HL-60 (cell line): ENCODE data around the gene CTNNA3.

Experiments used
- POLR2AphosphoS5 ChIP-seq: IDR thresholded peaks from 2 replicates; pipeline ENCODE4 v1.6.1; 2012; ENCODE audit warnings: low read depth
- TF ChIP-seq, protein P1 (sequence below): IDR thresholded peaks from one replicate; pipeline ENCODE4 v1.5.1; 2011; ENCODE audit warnings: low read length, control low read depth, inconsistent platforms; ENCODE audit not compliant: insufficient read depth
- TF ChIP-seq, protein P2 (sequence below): IDR thresholded peaks from 2 replicates; pipeline ENCODE4 v1.6.1; 2012; ENCODE audit warnings: low read depth; ENCODE audit not compliant: insufficient replicate concordance

DNA sequence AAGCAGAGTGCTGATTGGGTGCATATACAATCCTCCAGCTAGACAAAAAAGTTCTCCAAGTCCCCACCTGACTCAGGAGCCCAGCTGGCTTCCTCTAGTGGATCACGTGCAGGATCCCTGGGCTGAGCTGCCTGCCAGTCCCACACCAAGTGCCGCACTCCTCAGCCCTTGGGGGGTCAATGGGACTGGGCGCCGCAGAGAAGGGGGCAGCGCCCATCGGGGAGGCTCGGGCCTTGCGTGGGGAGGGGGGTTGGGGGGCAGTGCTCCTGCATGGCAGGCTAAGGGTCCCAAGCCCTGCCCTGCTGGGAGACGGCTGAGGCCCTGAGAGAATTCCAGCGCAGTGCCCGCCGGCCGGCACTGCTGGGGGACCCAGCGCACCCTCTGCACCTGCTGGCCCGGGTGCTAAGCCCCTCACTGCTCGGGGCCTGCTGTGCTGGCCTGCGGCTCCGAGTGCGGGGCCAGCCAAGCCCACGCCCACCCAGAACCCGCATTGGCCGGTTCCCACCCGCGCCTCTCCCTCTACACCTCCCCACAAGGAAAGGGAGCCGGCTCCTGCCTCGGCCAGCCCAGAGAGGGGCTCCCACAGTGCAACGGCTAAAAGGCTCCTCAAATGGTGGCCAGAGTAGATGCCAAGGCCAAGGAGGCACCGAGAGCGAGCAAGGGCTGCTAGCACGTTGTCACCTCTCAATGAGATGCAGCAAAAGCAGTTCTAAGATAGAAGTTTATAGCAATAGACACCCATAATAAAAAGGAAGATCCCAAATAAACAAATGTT is 1044.5 kb downstream of the CTNNA3 start:
- TF ChIP-seq, protein P1, sequence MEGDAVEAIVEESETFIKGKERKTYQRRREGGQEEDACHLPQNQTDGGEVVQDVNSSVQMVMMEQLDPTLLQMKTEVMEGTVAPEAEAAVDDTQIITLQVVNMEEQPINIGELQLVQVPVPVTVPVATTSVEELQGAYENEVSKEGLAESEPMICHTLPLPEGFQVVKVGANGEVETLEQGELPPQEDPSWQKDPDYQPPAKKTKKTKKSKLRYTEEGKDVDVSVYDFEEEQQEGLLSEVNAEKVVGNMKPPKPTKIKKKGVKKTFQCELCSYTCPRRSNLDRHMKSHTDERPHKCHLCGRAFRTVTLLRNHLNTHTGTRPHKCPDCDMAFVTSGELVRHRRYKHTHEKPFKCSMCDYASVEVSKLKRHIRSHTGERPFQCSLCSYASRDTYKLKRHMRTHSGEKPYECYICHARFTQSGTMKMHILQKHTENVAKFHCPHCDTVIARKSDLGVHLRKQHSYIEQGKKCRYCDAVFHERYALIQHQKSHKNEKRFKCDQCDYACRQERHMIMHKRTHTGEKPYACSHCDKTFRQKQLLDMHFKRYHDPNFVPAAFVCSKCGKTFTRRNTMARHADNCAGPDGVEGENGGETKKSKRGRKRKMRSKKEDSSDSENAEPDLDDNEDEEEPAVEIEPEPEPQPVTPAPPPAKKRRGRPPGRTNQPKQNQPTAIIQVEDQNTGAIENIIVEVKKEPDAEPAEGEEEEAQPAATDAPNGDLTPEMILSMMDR, result no peak
- TF ChIP-seq, protein P2, sequence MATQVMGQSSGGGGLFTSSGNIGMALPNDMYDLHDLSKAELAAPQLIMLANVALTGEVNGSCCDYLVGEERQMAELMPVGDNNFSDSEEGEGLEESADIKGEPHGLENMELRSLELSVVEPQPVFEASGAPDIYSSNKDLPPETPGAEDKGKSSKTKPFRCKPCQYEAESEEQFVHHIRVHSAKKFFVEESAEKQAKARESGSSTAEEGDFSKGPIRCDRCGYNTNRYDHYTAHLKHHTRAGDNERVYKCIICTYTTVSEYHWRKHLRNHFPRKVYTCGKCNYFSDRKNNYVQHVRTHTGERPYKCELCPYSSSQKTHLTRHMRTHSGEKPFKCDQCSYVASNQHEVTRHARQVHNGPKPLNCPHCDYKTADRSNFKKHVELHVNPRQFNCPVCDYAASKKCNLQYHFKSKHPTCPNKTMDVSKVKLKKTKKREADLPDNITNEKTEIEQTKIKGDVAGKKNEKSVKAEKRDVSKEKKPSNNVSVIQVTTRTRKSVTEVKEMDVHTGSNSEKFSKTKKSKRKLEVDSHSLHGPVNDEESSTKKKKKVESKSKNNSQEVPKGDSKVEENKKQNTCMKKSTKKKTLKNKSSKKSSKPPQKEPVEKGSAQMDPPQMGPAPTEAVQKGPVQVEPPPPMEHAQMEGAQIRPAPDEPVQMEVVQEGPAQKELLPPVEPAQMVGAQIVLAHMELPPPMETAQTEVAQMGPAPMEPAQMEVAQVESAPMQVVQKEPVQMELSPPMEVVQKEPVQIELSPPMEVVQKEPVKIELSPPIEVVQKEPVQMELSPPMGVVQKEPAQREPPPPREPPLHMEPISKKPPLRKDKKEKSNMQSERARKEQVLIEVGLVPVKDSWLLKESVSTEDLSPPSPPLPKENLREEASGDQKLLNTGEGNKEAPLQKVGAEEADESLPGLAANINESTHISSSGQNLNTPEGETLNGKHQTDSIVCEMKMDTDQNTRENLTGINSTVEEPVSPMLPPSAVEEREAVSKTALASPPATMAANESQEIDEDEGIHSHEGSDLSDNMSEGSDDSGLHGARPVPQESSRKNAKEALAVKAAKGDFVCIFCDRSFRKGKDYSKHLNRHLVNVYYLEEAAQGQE, result no peak
- no peak for TF ChIP-seq POLR2AphosphoS5
